Spinal cord (tissue), 10 donors: ENCODE results near the gene P2RY12. TPM values are rescaled to one million over a fixed set of nuclear protein-coding genes. Genes with fewer than 3 reads are reported as not detected.

Experiments used
- DNase-seq, 6 donors: peaks; one replicate each; pipeline versions ENCODE4 v3.0.0 to v3.0.0-alpha.2; 2013 to 2015; ENCODE audit warnings: low spot score in 6 of 6, low read depth in 4 of 6
- H3K27ac ChIP-seq: one replicate; pipeline ENCODE4 v1.5.1; 2013; ENCODE audit warnings: low read depth, low read length, control low read depth
- H3K27me3 ChIP-seq: one replicate; pipeline ENCODE4 v1.6.1; 2013; ENCODE audit warnings: low read length; ENCODE audit not compliant: control insufficient read depth, insufficient read depth
- H3K36me3 ChIP-seq: one replicate; pipeline ENCODE4 v1.6.1; 2013; ENCODE audit warnings: low read length; ENCODE audit not compliant: control insufficient read depth, insufficient read depth
- H3K4me1 ChIP-seq: one replicate; pipeline ENCODE4 v1.6.1; 2013; ENCODE audit warnings: low read length; ENCODE audit not compliant: control insufficient read depth, insufficient read depth
- H3K4me3 ChIP-seq: one replicate; pipeline ENCODE4 v1.5.1; 2013; ENCODE audit warnings: low read depth, low read length, control low read depth
- H3K9me3 ChIP-seq: one replicate; pipeline ENCODE4 v1.6.1; 2013; ENCODE audit warnings: low read length; ENCODE audit not compliant: control insufficient read depth, insufficient read depth
- WGBS: methylation state at CpG from one replicate; pipeline ENCODE4 v1.1.5; 2013; ENCODE audit warnings: missing lambda C conversion rate; ENCODE audit not compliant: insufficient coverage; 5-methylcytosine and 5-hydroxymethylcytosine counted together
- polyA plus RNA-seq, 2 donors: library from polyadenylated mRNA; unstranded; fragments of 120-200 nt; gene quantifications; one replicate each; pipeline ENCODE4 v1.2.1, GENCODE V29; 2013; ENCODE audit not compliant: insufficient read length in 2 of 2
- total RNA-seq, 2 donors: library from RNA; depleted of rRNA in 1 of 2; stranded (reverse); fragments of 120-200 nt in 1 of 2; fragments of >200 nt in 1 of 2; gene quantifications; one replicate each; pipeline versions ENCODE4 v1.2.3 to v1.2.4, GENCODE V29; 2013 to 2014
- donor health status: healthy.

Gene P2RY12
- total and polyA plus RNA-seq, 4 donors = 62.7 to 167 (median 87.6) TPM

DNA sequence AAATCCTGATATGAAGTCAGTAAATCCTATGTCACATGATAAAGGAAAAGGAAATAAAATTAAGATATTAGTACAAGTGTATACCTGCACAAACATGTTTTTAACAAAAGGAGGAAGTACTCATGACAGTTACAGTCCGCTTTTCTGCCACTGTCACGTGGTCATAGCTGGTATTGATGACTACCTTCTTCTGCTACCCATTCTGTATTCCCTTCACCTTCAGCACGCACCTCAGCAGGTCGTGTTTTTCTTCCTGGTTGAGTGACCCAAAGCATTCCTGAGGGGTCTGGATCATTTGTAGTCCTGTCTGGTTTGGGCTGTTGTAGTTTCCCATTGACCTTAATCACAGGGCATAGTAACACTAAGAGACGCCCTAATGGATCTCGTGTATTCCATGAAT is 35.3 kb upstream of the P2RY12 start:
- no peak for DNase-seq
- Histone ChIP-seq H3K4me1 (no peaks in the 10 kb centered on the region), H3K27ac (no peak overlapping the region), H3K4me3 (no peak overlapping the region), H3K27me3 (no peaks in the 10 kb centered on the region), H3K36me3 (peaks cover 2% of the 10 kb centered on the region), H3K9me3 (no peaks in the 10 kb centered on the region)
- 0% methylated on average over 1 of the region's 6 CpGs for WGBS

DNA sequence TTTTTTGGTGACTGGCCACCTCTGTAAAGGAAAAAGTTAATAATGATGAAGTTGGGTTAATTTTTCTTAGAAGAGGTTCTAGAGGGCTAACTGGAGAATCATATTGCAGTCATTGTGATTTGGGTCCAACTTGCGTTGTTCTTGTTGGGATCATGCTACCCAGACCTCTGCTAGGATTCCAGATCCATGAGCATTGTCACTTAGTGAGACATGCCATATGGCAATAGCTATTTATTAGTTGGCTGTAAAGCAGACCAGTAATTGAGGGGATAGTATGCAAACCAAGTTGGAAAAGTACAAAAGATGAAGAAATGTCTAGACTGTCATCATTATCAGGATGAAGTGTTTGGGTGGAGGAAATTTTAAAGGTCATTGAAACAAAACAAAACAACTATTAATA is 30.7 kb upstream of the P2RY12 start:
- no peak for DNase-seq
- H3K36me3 ChIP-seq = no peaks in the 10 kb centered on the region
- no peak overlapping the region for H3K4me3 ChIP-seq
- WGBS = 79% methylated on average over 1 of the region's 1 CpG
- no peak overlapping the region for H3K27ac ChIP-seq
- H3K27me3 ChIP-seq = no peaks in the 10 kb centered on the region
- no peaks in the 10 kb centered on the region for H3K9me3 ChIP-seq
- no peaks in the 10 kb centered on the region for H3K4me1 ChIP-seq

DNA sequence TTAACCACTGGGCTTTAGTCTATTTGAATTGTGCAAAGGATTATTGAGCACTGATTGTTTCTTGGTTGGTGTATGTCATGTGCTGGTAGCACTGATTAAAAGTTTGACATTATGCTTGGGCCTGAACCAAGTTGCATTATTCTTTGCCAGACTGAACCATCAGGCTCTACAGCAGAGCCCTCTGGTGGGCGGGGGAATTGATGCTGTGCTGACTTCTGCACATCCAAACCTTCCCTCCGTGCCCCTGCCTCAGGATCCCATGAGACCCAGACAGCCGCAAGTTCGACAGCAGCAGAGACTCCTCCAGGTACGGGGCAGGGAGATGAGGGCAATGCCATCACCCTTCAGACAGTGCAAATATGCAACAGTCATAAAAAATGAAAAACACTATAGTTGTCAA is 28.4 kb upstream of the P2RY12 start:
- Histone ChIP-seq H3K36me3 (peaks cover 3% of the 10 kb centered on the region), H3K4me3 (no peak overlapping the region), H3K27me3 (no peaks in the 10 kb centered on the region), H3K27ac (no peak overlapping the region), H3K9me3 (no peaks in the 10 kb centered on the region), H3K4me1 (no peaks in the 10 kb centered on the region)
- DNase-seq = no peak
- 89% methylated on average over 3 of the region's 5 CpGs for WGBS

DNA sequence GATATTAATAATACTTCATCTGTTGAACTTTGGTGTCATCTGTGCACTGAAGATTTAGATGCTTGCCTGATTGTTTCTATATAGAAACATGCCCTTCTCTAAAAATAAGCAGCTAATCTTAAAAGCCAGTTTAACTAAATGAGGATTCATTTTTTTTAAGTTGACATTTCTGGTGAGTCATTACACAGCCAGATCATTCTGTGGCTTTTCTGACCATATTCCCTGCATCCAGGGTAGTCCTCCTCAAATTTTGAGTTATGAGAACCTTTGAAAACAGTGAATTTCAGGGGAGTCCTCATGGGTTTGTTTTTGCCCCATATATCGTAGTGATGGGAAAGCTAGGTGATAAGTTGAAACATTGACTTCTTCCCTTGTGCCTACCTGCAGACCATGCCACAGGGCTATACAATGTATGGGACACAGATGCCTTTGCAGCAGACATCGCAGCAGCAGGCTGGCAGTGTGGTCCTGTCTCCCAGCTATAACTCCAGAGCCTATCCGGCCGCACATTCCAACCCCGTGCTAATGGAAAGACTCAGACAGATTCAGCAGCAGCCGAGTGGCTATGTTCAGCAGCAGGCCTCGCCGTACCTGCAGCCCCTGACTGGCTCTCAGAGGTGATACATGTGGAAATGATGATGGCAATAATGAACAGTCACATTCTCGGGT is 26.5 kb upstream of the P2RY12 start:
- no peak for DNase-seq
- 91% methylated on average over 7 of the region's 9 CpGs for WGBS
- Histone ChIP-seq H3K27me3 (no peaks in the 10 kb centered on the region), H3K4me1 (no peaks in the 10 kb centered on the region), H3K27ac (no peak overlapping the region), H3K9me3 (no peaks in the 10 kb centered on the region), H3K4me3 (no peak overlapping the region), H3K36me3 (peaks cover 3% of the 10 kb centered on the region)

DNA sequence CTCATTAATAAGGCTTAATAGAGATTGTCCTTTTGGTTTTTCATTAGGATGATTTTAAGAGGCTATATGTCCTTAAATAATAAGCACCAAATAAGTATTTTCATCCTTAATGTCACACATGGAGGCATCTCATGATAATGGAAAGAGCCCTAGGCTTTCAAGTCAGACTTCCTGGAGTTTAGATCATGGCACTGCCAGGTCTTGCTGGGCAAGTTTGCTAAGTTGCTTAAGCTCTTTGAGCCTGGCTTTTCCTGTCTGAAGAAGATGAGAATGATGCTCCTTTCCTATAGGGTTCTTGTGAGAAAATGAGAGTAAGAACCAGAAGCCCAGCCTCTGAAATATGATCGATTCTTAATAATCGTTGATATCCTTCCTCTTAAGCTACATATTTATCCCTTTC is 23.4 kb upstream of the P2RY12 start:
- no peaks in the 10 kb centered on the region for H3K27me3 ChIP-seq
- H3K36me3 ChIP-seq = peaks cover 3% of the 10 kb centered on the region
- H3K9me3 ChIP-seq = no peaks in the 10 kb centered on the region
- H3K27ac ChIP-seq = no peak overlapping the region
- no peak overlapping the region for H3K4me3 ChIP-seq
- no CpG with 5 or more reads among the region's 2 CpGs for WGBS
- no peak for DNase-seq
- H3K4me1 ChIP-seq = no peaks in the 10 kb centered on the region

DNA sequence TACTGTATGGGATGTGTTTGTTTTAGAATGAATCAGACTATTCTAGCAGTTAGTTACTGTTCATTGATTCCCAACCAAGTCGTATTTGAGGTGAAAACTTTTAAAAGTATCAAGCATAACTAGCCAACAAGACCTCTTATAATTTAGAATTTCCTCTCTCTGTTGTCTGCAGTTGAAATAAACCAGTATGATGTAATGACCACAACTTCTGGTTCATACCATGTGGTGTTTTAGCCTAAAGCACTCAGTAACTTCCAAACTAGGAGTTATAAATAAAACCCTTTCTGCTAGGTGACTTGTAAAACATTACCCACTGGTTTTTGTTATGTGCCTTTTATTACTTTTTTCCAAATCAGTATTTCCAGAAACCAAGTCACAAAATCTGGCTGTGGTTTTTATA is 19.8 kb upstream of the P2RY12 start:
- H3K27ac ChIP-seq = no peak overlapping the region
- H3K27me3 ChIP-seq = no peaks in the 10 kb centered on the region
- H3K4me1 ChIP-seq = no peaks in the 10 kb centered on the region
- no peaks in the 10 kb centered on the region for H3K9me3 ChIP-seq
- H3K36me3 ChIP-seq = no peaks in the 10 kb centered on the region
- H3K4me3 ChIP-seq = no peak overlapping the region
- DNase-seq = no peak
- WGBS = no CpG with 5 or more reads among the region's 1 CpG

DNA sequence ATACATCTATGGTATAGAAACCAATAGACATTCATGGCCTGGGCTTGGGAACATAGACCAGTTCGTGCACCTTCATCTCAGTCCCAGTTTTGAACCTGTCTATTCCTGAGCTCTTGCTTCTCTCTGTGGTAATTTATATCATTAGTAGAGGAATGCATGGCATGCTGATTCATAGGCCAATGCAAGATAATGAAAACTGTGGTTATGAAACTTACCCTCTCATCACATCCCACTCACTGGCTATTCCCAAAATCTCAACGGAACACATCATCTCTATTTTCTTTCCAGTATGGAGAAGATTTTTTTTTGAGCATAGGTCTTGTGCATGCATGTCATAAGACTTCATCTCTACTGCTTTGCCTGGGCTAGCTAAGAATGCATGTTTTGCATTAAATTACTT is 18.7 kb upstream of the P2RY12 start:
- H3K4me1 ChIP-seq = no peaks in the 10 kb centered on the region
- H3K27ac ChIP-seq = no peak overlapping the region
- H3K9me3 ChIP-seq = no peaks in the 10 kb centered on the region
- DNase-seq = no peak
- H3K27me3 ChIP-seq = no peaks in the 10 kb centered on the region
- no peak overlapping the region for H3K4me3 ChIP-seq
- WGBS = no CpG with 5 or more reads among the region's 2 CpGs
- H3K36me3 ChIP-seq = no peaks in the 10 kb centered on the region

DNA sequence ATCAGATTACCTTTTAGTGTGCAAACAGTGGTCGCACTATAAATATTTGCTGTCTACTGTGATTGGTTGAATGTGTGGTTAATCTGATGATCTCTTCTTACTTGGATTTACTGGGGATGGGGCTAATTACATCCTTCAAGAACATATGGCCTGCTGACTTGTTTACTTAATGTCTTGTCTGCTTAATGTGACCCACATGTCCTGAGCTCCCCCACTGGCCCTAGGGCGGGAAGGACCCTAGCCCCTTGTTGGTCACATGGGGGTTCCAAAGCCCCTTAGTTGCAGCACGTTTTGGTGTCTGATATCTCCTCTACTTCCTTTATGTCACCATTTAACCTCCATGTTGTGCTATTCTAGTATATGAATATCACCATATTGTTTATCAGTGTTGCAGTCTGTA is 17.8 kb upstream of the P2RY12 start:
- Histone ChIP-seq H3K4me3 (no peak overlapping the region), H3K27ac (no peak overlapping the region), H3K9me3 (no peaks in the 10 kb centered on the region), H3K27me3 (no peaks in the 10 kb centered on the region), H3K36me3 (no peaks in the 10 kb centered on the region), H3K4me1 (no peaks in the 10 kb centered on the region)
- no CpG with 5 or more reads among the region's 3 CpGs for WGBS
- no peak for DNase-seq

DNA sequence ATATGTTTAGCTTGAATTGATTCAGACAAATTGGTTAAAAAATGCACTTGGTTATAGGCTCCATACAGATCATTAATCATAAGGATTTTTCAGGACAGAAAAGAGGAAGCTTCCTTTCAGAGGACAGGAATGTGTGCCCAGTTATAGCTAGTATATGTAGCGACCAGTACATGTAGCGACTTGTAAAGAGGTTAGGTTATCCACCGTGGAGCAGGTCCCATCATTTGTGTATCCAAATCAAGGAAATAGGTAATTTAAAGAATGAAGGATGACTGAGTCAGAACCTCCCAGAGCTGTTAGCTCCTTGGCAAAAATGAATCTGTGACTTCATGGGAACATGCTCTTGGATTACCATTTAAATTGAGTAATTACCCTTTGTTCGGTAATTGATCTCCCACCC is 15.8 kb upstream of the P2RY12 start:
- Histone ChIP-seq H3K4me1 (no peaks in the 10 kb centered on the region), H3K27ac (no peak overlapping the region), H3K36me3 (no peaks in the 10 kb centered on the region), H3K9me3 (no peaks in the 10 kb centered on the region), H3K4me3 (no peak overlapping the region), H3K27me3 (no peaks in the 10 kb centered on the region)
- 88% methylated on average over 3 of the region's 4 CpGs for WGBS
- DNase-seq = no peak

DNA sequence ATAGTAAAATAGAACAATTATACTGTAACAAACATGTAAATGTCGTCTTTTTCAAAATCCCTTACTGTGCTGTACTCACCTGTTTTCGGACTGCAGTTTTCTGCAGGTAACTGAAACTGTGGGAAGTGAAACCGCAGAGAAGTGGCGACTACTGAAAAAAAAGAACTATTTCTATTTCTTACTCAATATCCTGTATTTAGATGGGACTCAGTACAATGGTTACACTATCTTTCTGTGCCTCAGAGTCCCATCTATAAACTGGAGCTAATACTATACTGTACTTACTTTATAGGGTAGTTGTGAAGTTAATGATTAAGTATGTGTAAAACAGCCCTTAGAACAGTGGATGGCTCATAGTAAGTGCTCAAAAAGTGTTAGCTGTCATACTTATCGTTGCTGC is 14.3 kb upstream of the P2RY12 start:
- no peaks in the 10 kb centered on the region for H3K27me3 ChIP-seq
- H3K9me3 ChIP-seq = no peaks in the 10 kb centered on the region
- H3K4me1 ChIP-seq = no peaks in the 10 kb centered on the region
- no peak for DNase-seq
- H3K4me3 ChIP-seq = no peak overlapping the region
- no peaks in the 10 kb centered on the region for H3K36me3 ChIP-seq
- no CpG with 5 or more reads among the region's 5 CpGs for WGBS
- no peak overlapping the region for H3K27ac ChIP-seq
